Endometrial microvascular endothelial cells (primary cell): ENCODE results near the gene MUSTN1. TPM values are rescaled to one million over a fixed set of nuclear protein-coding genes. Genes with fewer than 3 reads are reported as not detected.

Source experiments
- in situ Hi-C: cut with HindIII; loops from 2 replicates; pipeline ENCODE4 v1.10.0; 2017; ENCODE audit warnings: low sequenced_read_pairs, low pct_unique_long_range_greater_than_20kb; ENCODE audit errors: inconsistent ontology term
- total RNA-seq: library from RNA; depleted of rRNA; stranded (reverse); fragments of >200 nt; gene quantifications from one replicate; pipeline ENCODE4 v1.2.3, GENCODE V29; 2015; ENCODE audit errors: inconsistent ontology term

The MUSTN1 gene
- total RNA-seq, 1 donor from 2014 or later: 0.46 TPM

- in situ Hi-C loops: no loop called here
Measured at GRCh38 chr3:52791928-52792327, 42.9 kb downstream of the MUSTN1 start.

GRCh38 chr3:52791366-52791765, 43.5 kb downstream of the MUSTN1 start:
- in situ Hi-C loops: no loop called here

- in situ Hi-C loops: no loop called here
Measured at GRCh38 chr3:52790741-52791140, 44.1 kb downstream of the MUSTN1 start.

- in situ Hi-C loops: no loop called here
Measured at GRCh38 chr3:52790337-52790736, 44.5 kb downstream of the MUSTN1 start.

- in situ Hi-C loops: no loop called here
Measured at GRCh38 chr3:52789746-52790040, 45.1 kb downstream of the MUSTN1 start.

- in situ Hi-C loops: no loop called here
Measured at GRCh38 chr3:52788890-52789745, 45.7 kb downstream of the MUSTN1 start.

- in situ Hi-C loops: no loop called here
Measured at GRCh38 chr3:52787672-52788625, 46.9 kb downstream of the MUSTN1 start.

GRCh38 chr3:52787246-52787645, 47.6 kb downstream of the MUSTN1 start:
- in situ Hi-C loops: no loop called here

GRCh38 chr3:52786330-52787215, 48.2 kb downstream of the MUSTN1 start:
- in situ Hi-C loops: no loop called here

GRCh38 chr3:52784931-52785590, 49.8 kb downstream of the MUSTN1 start:
- in situ Hi-C loops: no loop called here

- in situ Hi-C loops: no loop called here
Measured at GRCh38 chr3:52784021-52784621, 50.7 kb downstream of the MUSTN1 start.

GRCh38 chr3:52783211-52783555, 51.6 kb downstream of the MUSTN1 start:
- in situ Hi-C loops: no loop called here

Other genes with a start within 250 kb of the MUSTN1 start
- gene PBRM1, start 149.1 kb downstream of the MUSTN1 start, total RNA-seq: 50.3 TPM
- 93.8 TPM for gene GNL3, start 149.0 kb downstream of the MUSTN1 start, total RNA-seq
- 74.8 TPM for gene GLT8D1, start 129.2 kb downstream of the MUSTN1 start, total RNA-seq
- 115 TPM for gene SPCS1, start 128.9 kb downstream of the MUSTN1 start, total RNA-seq
- 10.2 TPM for gene NEK4, start 64.1 kb downstream of the MUSTN1 start, total RNA-seq
- not detected for gene ITIH1, start 57.4 kb downstream of the MUSTN1 start, total RNA-seq
- not detected for gene ITIH3, start 40.2 kb downstream of the MUSTN1 start, total RNA-seq
- gene ITIH4, start 4.3 kb downstream of the MUSTN1 start, total RNA-seq: not detected
- 12.6 TPM for gene STIMATE, start 62.5 kb upstream of the MUSTN1 start, total RNA-seq
- gene SFMBT1, start 211.1 kb upstream of the MUSTN1 start, total RNA-seq: 4.9 TPM